Activated naive CD8-positive, alpha-beta T cell treated with anti-CD3 and anti-CD28 coated beads, Interleukin-2, amount 50 U/mL, for 24 hours (primary cell): ENCODE results near the gene MAFG.
"Not testable (repeated sequence)": the region's sequence is repeated elsewhere in the genome, so short reads cannot be mapped to it uniquely, and the experiment has no call there.

ENCODE experiments used
- ATAC-seq: fragments of 150-1000 bp; cut with Tn5 transposase; one replicate; pipeline ENCODE4 v1.10.0; 2021
- DNase-seq: peaks from one replicate; pipeline ENCODE4 v3.0.0; 2021
- H3K27ac Mint-ChIP-seq: one replicate; pipeline ENCODE4 v1.8.0; 2021; ENCODE audit warnings: mild to moderate bottlenecking, mixed read lengths
- H3K27me3 Mint-ChIP-seq: one replicate; pipeline ENCODE4 v1.8.0; 2021; ENCODE audit warnings: mixed read lengths
- H3K36me3 Mint-ChIP-seq: one replicate; pipeline ENCODE4 v1.8.0; 2021; ENCODE audit warnings: low read depth, mixed read lengths
- H3K4me1 Mint-ChIP-seq: one replicate; pipeline ENCODE4 v1.8.0; 2021; ENCODE audit warnings: mixed read lengths
- H3K4me3 Mint-ChIP-seq: one replicate; pipeline ENCODE4 v1.8.0; 2021; ENCODE audit warnings: mild to moderate bottlenecking, moderate library complexity, mixed read lengths
- H3K9me3 Mint-ChIP-seq: one replicate; pipeline ENCODE4 v1.8.0; 2021; ENCODE audit warnings: mixed read lengths

MAFG gene

GRCh38 chr17:81961521-81962498 lies 34.3 kb upstream of the MAFG start:
- Mint-ChIP-seq H3K4me3 (peak overlapping the region; percentile 34), H3K36me3 (no peaks in the 10 kb centered on the region), H3K27ac (no peak overlapping the region), H3K9me3 (no peaks in the 10 kb centered on the region), H3K27me3 (peaks cover 22% of the 10 kb centered on the region), H3K4me1 (peaks cover 7% of the 10 kb centered on the region)
- DNase-seq (no peak), ATAC-seq (no peak)

GRCh38 chr17:81961087-81961511 lies 33.6 kb upstream of the MAFG start, which contains the start of gene NOTUM:
Gene NOTUM, minus strand, starts transcription at chr17:81961187. Its CDS starts 278 bp downstream, at chr17:81960909.
- peaks cover 4% of the 10 kb centered on the region for H3K4me1 Mint-ChIP-seq
- peak within 1 kb of the TSS; percentile 34 for H3K4me3 Mint-ChIP-seq
- H3K36me3 Mint-ChIP-seq: no peaks in the 10 kb centered on the region
- H3K27ac Mint-ChIP-seq: no peak within 1 kb of the TSS
- DNase-seq (no peak), ATAC-seq (no peak)
- no peaks in the 10 kb centered on the region for H3K9me3 Mint-ChIP-seq
- peaks cover 22% of the 10 kb centered on the region for H3K27me3 Mint-ChIP-seq

- ATAC-seq: no peak
- H3K4me3 Mint-ChIP-seq: no peak overlapping the region
- H3K9me3 Mint-ChIP-seq: no peaks in the 10 kb centered on the region
- H3K4me1 Mint-ChIP-seq: peaks cover 4% of the 10 kb centered on the region
- DNase-seq: no peak
- H3K36me3 Mint-ChIP-seq: no peaks in the 10 kb centered on the region
- no peak overlapping the region for H3K27ac Mint-ChIP-seq
- H3K27me3 Mint-ChIP-seq: peaks cover 22% of the 10 kb centered on the region
Observed at GRCh38 chr17:81960130-81960958, 32.8 kb upstream of the MAFG start.

GRCh38 chr17:81959362-81960129 lies 32.0 kb upstream of the MAFG start:
- peak; percentile 89 for ATAC-seq
- H3K36me3 Mint-ChIP-seq: no peaks in the 10 kb centered on the region
- no peak overlapping the region for H3K4me3 Mint-ChIP-seq
- no peak overlapping the region for H3K27ac Mint-ChIP-seq
- H3K4me1 Mint-ChIP-seq: peaks cover 4% of the 10 kb centered on the region
- H3K9me3 Mint-ChIP-seq: no peaks in the 10 kb centered on the region
- peak; percentile 85 for DNase-seq
- peaks cover 19% of the 10 kb centered on the region for H3K27me3 Mint-ChIP-seq

GRCh38 chr17:81958633-81959342 lies 31.3 kb upstream of the MAFG start:
- no peaks in the 10 kb centered on the region for H3K9me3 Mint-ChIP-seq
- H3K27me3 Mint-ChIP-seq: peaks cover 16% of the 10 kb centered on the region
- peaks cover 4% of the 10 kb centered on the region for H3K4me1 Mint-ChIP-seq
- DNase-seq (no peak), ATAC-seq (no peak)
- no peaks in the 10 kb centered on the region for H3K36me3 Mint-ChIP-seq
- H3K4me3 Mint-ChIP-seq: peak overlapping the region; percentile 14
- H3K27ac Mint-ChIP-seq: no peak overlapping the region

GRCh38 chr17:81957691-81958432 lies 30.3 kb upstream of the MAFG start:
- Mint-ChIP-seq H3K9me3 (no peaks in the 10 kb centered on the region), H3K36me3 (no peaks in the 10 kb centered on the region), H3K4me1 (peaks cover 4% of the 10 kb centered on the region), H3K4me3 (no peak overlapping the region), H3K27ac (no peak overlapping the region), H3K27me3 (peaks cover 16% of the 10 kb centered on the region)
- DNase-seq (no peak), ATAC-seq (no peak)

GRCh38 chr17:81956607-81957589 lies 29.4 kb upstream of the MAFG start:
- Mint-ChIP-seq H3K4me3 (no peak overlapping the region), H3K9me3 (no peaks in the 10 kb centered on the region), H3K4me1 (peaks cover 4% of the 10 kb centered on the region), H3K27me3 (peaks cover 10% of the 10 kb centered on the region), H3K27ac (no peak overlapping the region), H3K36me3 (no peaks in the 10 kb centered on the region)
- DNase-seq: no peak
- ATAC-seq: no peak

GRCh38 chr17:81955756-81956544 lies 28.4 kb upstream of the MAFG start:
- ATAC-seq: no peak
- DNase-seq: no peak
- peaks cover 4% of the 10 kb centered on the region for H3K4me1 Mint-ChIP-seq
- no peak overlapping the region for H3K27ac Mint-ChIP-seq
- H3K27me3 Mint-ChIP-seq: peaks cover 10% of the 10 kb centered on the region
- H3K4me3 Mint-ChIP-seq: no peak overlapping the region
- no peaks in the 10 kb centered on the region for H3K9me3 Mint-ChIP-seq
- H3K36me3 Mint-ChIP-seq: no peaks in the 10 kb centered on the region

- H3K9me3 Mint-ChIP-seq: no peaks in the 10 kb centered on the region
- H3K27me3 Mint-ChIP-seq: peaks cover 10% of the 10 kb centered on the region
- ATAC-seq: no peak
- H3K27ac Mint-ChIP-seq: no peak overlapping the region
- H3K36me3 Mint-ChIP-seq: no peaks in the 10 kb centered on the region
- DNase-seq: no peak
- peaks cover 4% of the 10 kb centered on the region for H3K4me1 Mint-ChIP-seq
- no peak overlapping the region for H3K4me3 Mint-ChIP-seq
Observed at GRCh38 chr17:81955058-81955681, 27.6 kb upstream of the MAFG start.

GRCh38 chr17:81954131-81955057 lies 26.9 kb upstream of the MAFG start:
- Mint-ChIP-seq H3K4me3 (no peak overlapping the region), H3K4me1 (peaks cover 4% of the 10 kb centered on the region), H3K36me3 (no peaks in the 10 kb centered on the region), H3K9me3 (no peaks in the 10 kb centered on the region), H3K27ac (no peak overlapping the region), H3K27me3 (peaks cover 10% of the 10 kb centered on the region)
- no peak for ATAC-seq
- DNase-seq: no peak

GRCh38 chr17:81953443-81953842 lies 25.9 kb upstream of the MAFG start:
- not testable (repeated sequence) for H3K4me3 Mint-ChIP-seq, DNase-seq, H3K9me3 Mint-ChIP-seq, H3K27me3 Mint-ChIP-seq, H3K27ac Mint-ChIP-seq, H3K36me3 Mint-ChIP-seq, H3K4me1 Mint-ChIP-seq, ATAC-seq
